A172 (cell line): ENCODE data around the gene MIEN1. TPM values are rescaled to one million over a fixed set of nuclear protein-coding genes. Genes with fewer than 3 reads are reported as not detected.
"Not testable (repeated sequence)": the region's sequence is repeated elsewhere in the genome, so short reads cannot be mapped to it uniquely, and the experiment has no call there.

Experiments
- DNase-seq: peaks from one replicate; pipeline ENCODE4 v3.0.0-alpha.2; 2015; ENCODE audit warnings: low spot score
- total RNA-seq: library from RNA; depleted of rRNA; stranded (reverse); fragments of >200 nt; shearing (Covaris generic); gene quantifications from 2 replicates; pipeline ENCODE4 v1.2.3, GENCODE V29; 2014

The MIEN1 gene
- total RNA-seq, 1 experiment from 2014 or later = 111 TPM

DNA sequence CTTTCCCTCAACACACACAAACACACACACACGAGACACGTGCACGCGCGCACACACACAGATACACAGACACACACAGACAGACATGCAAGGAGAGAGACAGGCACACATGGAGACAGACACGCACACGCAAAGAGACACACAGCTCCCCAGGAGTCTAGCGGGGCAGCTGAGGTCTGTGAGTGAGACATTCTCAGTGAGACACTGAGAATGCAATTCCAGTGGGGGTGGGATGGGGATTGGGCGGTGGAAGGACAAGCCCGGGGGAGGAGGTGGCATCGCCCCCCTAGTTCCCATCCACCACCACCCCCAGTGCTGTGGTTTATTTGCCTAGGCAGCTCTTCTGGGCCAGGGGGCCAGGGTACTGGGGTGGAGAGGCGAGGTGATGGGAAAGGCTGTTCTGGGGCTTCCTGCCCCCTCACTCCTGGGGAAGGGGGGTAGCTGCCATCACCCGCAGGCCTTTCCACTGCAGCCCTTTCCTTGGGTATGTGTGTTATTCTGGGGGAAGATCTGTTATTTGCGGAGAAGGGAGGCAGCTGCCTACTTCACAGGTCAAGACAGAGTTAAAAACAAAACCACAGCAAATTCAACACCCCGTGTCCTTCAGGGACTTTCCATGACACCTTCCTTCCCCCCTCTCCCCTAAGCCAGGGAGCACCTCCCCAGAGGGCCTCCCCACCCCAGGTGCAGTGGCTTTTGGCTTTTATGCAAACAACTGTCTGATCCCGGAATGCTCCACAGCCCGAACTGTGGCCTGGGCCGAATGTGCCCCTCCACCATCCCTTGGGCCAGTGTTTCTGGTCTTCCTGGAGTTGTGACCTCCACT lies 25.4 kb upstream of the MIEN1 start:
- DNase-seq = no peak

DNA sequence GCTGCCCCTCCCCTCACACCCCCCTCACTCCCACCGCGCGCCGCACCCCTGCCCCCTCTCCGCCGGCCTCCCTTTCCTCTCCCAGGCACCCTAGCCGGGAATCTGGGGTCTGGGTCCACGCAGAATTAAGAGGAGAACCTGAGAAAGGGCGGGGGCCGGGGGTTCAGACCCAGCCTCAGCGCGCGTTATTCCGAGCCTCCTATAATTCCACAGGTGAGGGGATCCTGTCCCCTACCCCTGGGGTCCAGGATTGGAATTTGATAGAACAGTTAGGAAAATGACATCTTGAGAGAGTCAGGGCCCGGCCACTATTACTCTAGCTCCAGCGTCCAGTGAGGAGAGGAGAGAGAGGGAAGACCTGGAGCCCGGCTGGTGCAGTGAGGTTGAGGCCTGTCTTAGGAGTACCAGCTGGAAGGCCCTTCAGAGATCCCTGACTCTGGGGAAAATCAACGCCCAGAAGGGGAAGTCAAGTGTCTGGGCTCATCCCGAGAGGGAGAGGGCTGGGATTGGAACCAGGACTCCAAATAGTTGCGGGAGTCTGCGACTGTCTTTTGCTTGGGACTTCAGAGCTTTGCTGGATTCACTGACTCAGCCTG lies 24.7 kb upstream of the MIEN1 start:
- no peak for DNase-seq

- DNase-seq = peak; percentile 88
Measured at GRCh38 chr17:39754161-39754957, 24.0 kb upstream of the MIEN1 start.

GRCh38 chr17:39753514-39754160 lies 23.3 kb upstream of the MIEN1 start:
- DNase-seq = no peak

- DNase-seq = no peak
Measured at GRCh38 chr17:39752241-39752881, 22.0 kb upstream of the MIEN1 start.

DNA sequence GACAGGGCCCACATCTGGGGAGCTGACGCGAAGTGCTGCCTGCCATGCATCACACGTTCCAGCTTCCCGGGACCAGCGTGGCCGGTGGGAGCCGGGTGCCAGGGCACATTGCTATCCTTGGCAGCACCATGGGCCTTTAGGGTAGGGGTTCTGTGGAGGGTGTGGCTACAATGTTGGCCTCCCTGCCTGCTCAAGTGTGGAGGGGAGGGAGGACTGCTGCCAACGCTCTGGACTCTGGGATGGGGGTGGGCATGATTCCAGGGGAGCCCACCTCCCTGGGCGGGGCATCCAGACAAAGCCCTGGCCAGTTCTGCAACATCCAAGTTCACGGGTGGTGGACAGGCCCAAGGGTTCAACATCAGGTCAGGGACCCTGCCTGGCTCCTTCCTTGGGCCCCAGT lies 21.3 kb upstream of the MIEN1 start:
- no peak for DNase-seq

- no peak for DNase-seq
Measured at GRCh38 chr17:39751016-39751543, 20.7 kb upstream of the MIEN1 start.

DNA sequence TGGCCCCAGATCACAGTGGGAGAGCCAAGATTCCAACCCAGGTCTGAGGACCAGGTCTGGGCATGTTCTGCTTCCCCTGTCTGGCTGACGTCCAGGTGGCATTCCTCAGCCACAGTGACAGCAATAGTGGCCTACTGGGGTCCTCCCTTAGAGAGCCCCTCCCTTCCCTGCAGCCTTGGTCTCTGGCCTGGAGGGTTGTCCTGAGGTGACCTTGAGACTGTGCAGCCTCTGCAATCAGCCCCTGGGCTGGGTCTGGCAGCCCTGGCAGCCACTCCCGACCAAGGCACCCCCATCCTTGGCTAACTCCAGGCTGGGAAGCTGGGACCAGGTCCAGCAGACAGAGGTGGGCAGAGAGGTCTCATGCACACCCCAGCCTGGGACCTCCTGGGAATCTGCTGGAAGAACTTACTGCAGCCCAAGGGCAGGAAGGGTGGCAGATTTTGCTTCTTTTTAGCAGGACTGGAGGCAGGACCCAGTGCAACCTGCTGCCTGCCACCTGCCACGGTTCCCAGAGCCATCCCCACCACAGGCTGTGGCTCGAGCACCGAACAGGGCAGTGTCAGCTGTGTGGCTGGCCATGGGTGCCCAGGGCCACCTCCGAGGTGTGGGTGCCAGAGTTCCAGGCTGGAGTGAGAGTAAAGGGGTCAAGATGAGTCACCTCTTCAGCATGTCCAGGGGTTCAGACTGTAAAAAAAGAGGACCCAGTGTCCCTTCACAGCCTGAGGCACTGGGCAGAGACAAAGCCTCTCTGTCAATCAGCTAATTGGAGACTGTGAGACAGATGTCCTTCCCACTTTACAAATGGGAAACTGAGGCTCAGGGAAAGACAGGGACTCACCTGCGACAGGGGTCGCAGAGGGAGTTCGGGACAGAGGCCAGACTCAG lies 20.0 kb upstream of the MIEN1 start:
- peak; percentile 27 for DNase-seq

DNA sequence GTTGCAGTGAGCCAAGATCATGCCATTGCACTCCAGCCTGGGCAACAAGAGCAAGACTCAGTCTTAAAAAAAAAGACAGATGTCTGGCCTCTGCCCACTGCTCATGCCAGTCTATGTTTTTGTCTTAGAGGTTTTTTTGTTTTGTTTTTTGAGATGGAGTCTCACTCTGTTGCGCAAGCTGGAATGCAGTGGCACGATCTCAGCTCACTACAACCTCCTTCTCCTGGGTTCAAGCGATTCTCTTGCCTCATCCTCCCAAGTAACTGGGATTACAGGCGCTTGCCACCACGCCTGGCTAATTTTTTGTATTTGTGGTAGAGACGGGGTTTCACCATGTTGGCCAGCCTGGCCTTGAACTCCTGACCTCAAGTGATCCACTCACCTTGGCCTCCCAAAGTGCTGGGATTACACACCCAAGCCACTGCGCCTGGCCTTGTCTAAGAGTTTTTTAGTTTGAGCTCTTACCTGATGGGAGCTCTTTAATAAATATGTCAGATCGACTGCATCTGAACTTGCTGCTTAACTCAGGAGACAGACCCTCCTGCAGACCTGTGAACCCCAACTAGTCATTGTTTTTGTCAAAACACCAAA lies 18.2 kb upstream of the MIEN1 start:
- not testable (repeated sequence) for DNase-seq

DNA sequence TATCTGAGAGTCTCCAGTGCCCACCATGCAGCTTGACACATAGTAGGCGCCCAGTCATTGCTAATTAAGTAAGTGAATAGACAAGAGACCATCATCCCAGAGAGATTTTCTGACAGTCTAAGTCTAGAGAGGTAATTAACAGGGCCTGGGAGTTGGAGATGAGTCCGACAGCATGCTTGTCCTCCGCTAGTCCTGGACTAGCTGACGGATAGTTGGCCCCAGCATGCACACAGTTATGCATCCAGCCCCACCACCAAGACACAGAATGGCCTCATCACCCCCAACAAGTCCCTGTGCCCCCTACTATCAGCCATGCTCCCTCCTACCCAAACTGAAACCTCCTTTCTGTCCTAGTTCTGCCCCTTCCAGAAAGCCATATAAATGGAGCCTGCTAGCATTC lies 17.4 kb upstream of the MIEN1 start:
- DNase-seq = no peak

DNA sequence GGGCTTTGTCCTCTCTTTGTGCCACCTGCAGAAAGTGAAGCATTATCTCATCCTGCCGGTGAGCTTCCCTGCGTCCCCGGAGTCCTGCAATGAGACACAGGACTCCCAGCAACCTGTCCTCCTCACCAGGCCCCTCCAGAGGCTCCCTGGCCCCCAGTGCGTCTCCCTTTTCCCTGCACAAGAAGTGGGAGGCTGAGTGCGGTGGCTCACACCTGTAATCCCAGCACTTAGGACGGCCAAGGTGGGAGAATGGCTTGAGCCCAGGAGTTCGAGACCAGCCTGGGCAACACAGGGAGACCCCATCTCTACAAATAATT lies 15.8 kb upstream of the MIEN1 start:
- DNase-seq = no peak

- no peak for DNase-seq
Measured at GRCh38 chr17:39745335-39746144, 15.2 kb upstream of the MIEN1 start.

DNA sequence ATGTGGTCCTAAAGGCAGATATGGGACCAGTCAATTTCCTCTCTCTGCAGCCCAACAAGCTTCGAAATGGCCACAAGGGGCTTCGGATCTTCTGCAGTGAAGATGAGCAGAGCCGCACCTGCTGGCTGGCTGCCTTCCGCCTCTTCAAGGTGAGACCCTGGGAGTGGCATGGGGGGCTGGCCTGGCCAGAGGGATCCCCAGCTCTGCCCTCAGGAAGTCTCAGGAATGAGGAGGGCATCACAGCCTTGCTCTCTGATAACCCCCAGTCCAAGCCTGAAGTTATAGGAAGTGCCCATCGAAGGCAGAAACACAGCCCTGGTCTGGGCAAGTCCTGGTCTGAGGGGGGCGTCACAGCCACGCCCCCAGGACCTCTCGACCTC lies 14.5 kb upstream of the MIEN1 start:
- DNase-seq = no peak

- no peak for DNase-seq
Measured at GRCh38 chr17:39744075-39744835, 13.9 kb upstream of the MIEN1 start.

GRCh38 chr17:39742856-39743436 lies 12.6 kb upstream of the MIEN1 start:
- DNase-seq = no peak

GRCh38 chr17:39742126-39742855 lies 12.0 kb upstream of the MIEN1 start:
- DNase-seq = no peak

DNA sequence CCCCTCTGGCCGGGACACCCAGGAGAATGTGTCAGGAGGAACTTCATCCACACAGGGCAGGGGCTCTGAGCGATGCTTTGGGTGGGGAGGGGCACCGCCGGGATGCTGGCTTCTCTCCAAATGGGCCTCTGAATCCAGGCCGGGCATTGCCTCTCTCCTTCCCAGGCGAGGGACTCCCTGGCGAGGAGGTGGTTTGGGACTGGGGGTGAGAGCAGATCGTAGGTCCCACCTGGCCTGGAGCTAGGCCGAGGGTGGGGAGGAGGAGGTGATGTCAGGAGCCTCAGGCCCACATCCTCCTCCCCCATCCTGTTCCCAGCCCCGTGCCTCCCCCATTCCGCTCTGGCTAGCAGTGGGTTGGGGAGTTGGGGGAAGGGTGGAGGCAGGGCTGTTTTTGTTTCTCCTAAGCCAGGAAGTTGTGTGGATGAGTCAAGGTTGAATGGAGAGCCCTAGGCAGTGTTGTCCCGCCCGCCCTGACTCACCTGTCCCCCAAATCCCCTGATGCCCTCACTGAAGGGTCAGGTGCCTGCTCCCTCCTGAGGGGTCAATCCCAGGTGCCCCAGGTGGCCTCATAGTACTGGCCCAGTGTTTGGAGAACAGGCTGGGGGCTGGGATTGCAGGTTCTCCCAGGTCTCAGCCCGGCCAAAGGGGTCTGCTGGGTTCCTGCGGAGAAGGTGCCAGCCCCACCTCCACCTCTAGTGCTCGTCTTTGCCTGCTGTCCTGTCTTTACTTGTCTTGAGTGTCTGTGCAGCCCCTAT lies 10.2 kb upstream of the MIEN1 start:
- peak; percentile 93 for DNase-seq
